GM12891 (cell line): ENCODE measurements around the gene ADH1B.

Source experiments
- POLR2A ChIP-seq: IDR thresholded peaks from 2 replicates; pipeline ENCODE4 v1.6.1; 2011; ENCODE audit warnings: low read depth, low read length, control low read depth
- POLR2AphosphoS5 ChIP-seq: IDR thresholded peaks from 2 replicates; pipeline ENCODE4 v1.6.1; 2011; ENCODE audit warnings: low read depth, low read length, control low read depth
- POU2F2 ChIP-seq: IDR thresholded peaks from 2 replicates; pipeline ENCODE4 v1.6.1; 2011; ENCODE audit warnings: low read depth, mild to moderate bottlenecking, control low read depth, low read length, moderate library complexity
- SPI1 ChIP-seq: IDR thresholded peaks from 2 replicates; pipeline ENCODE4 v1.6.1; 2011; ENCODE audit warnings: low read depth, low read length, control low read depth
- TAF1 ChIP-seq: IDR thresholded peaks from 2 replicates; pipeline ENCODE4 v1.6.1; 2011; ENCODE audit warnings: low read depth, low read length, control low read depth

DNA sequence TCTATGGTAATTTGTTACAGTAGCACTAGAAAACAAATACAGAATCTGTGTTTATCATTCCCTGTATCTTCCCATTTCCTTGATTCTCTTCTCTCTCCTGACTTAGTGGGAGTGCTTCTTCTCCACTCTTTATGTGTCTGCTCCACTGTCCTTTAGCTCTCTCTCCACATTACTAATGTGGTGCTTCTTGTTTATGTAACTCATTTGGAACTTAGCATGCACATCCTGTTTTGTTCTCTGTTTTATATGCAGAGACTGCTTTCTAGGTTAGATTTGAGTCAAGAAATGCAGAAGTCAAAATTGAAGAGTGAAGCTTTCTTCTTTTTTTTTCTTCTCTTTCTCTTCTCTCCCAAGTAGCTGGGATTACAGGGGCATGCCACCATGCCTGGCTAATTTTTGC lies 56.3 kb downstream of the ADH1B start:
- TF ChIP-seq TAF1 (no peak), POLR2AphosphoS5 (no peak), POLR2A (no peak), SPI1 (no peak), POU2F2 (no peak)
